ENCODE results near the gene DYRK1A. TPM values are rescaled to one million over a fixed set of nuclear protein-coding genes. Genes with fewer than 3 reads are reported as not detected.

Gene DYRK1A
- polyA plus RNA-seq, 1 donor (not counting 4 experiments of a cell fraction or from before 2014, with no cell fraction given), result 25.3 TPM

- peak; percentile 20 for FAIRE-seq
- dilution Hi-C loops (cut with MboI; ENCODE audit: extremely low pct_ligation_motif_present, low sequenced_read_pairs), result no loop called here
- H3K4me3 ChIP-seq (ENCODE audit: control insufficient read depth in 2 of 3, extremely low read depth in 1 of 3, insufficient read depth in 2 of 3, low read depth in 1 of 3, low read length in 3 of 3), result no peak overlapping the region
- peaks cover 3% of the 10 kb centered on the region for H3K9me1 ChIP-seq (ENCODE audit: control insufficient read depth, extremely low read depth, insufficient read depth, low read length)
- no peaks in the 10 kb centered on the region for H3K9me3 ChIP-seq (ENCODE audit: control insufficient read depth, low read depth, low read length)
- H3K4me2 ChIP-seq (ENCODE audit: control insufficient read depth, extremely low read depth, insufficient read depth, low read depth, low read length), result no peak overlapping the region
- DNase-seq (ENCODE audit: low read depth, low spot score), result no peak
- H2AFZ ChIP-seq (ENCODE audit: control insufficient read depth, low read length), result no peak overlapping the region
- H3K27ac ChIP-seq (ENCODE audit: control insufficient read depth, insufficient read depth, low read length), result no peak overlapping the region
- peaks cover 18% of the 10 kb centered on the region for H4K20me1 ChIP-seq (ENCODE audit: control insufficient read depth, extremely low read depth, insufficient read depth, low read length)
- no peaks in the 10 kb centered on the region for H3K36me3 ChIP-seq (ENCODE audit: control insufficient read depth in 2 of 2, extremely low read depth in 1 of 2, insufficient read depth in 2 of 2, low read length in 2 of 2)
- no peaks in the 10 kb centered on the region for H3K27me3 ChIP-seq (ENCODE audit: control insufficient read depth, extremely low read depth, insufficient read depth, low read length)
- H3K79me2 ChIP-seq (ENCODE audit: control insufficient read depth, insufficient read depth, low read length), result peaks cover 99% of the 10 kb centered on the region
- TF ChIP-seq CTCF (optimal IDR thresholded peaks at IDR 0.05 in 1 of 3, IDR thresholded peaks at IDR 0.05 in 1 of 3, conservative IDR thresholded peaks at IDR 0.05 in 1 of 3; ENCODE audit: extremely low read depth in 1 of 3, insufficient read depth in 2 of 3, low read length in 3 of 3) (no peak), EZH2 (IDR thresholded peaks at IDR 0.05; ENCODE audit: low read length) (no peak)
- H3K9ac ChIP-seq (ENCODE audit: control insufficient read depth, extremely low read depth, insufficient read depth, low read length), result no peak overlapping the region
- H3K4me1 ChIP-seq (ENCODE audit: control insufficient read depth, extremely low read depth, insufficient read depth, low read length), result peaks cover 15% of the 10 kb centered on the region
Observed at GRCh38 chr21:37384416-37384815, 17.8 kb downstream of the DYRK1A start.

- H4K20me1 ChIP-seq (ENCODE audit: control insufficient read depth, extremely low read depth, insufficient read depth, low read length), result peaks cover 15% of the 10 kb centered on the region
Observed at GRCh38 chr21:37385179-37385765, 18.7 kb downstream of the DYRK1A start.

More at GRCh38 chr21:37385179-37385765, 18.7 kb downstream of the DYRK1A start:
- H3K4me1 ChIP-seq (ENCODE audit: control insufficient read depth, extremely low read depth, insufficient read depth, low read length), result peaks cover 8% of the 10 kb centered on the region
- H3K9me1 ChIP-seq (ENCODE audit: control insufficient read depth, extremely low read depth, insufficient read depth, low read length), result peaks cover 4% of the 10 kb centered on the region
- no peaks in the 10 kb centered on the region for H3K27me3 ChIP-seq (ENCODE audit: control insufficient read depth, extremely low read depth, insufficient read depth, low read length)
- H3K4me2 ChIP-seq (ENCODE audit: control insufficient read depth, extremely low read depth, insufficient read depth, low read depth, low read length), result no peak overlapping the region
- FAIRE-seq (peak; percentile 44), DNase-seq (ENCODE audit: low read depth, low spot score) (no peak)
- no peak overlapping the region for H3K9ac ChIP-seq (ENCODE audit: control insufficient read depth, extremely low read depth, insufficient read depth, low read length)
- H3K79me2 ChIP-seq (ENCODE audit: control insufficient read depth, insufficient read depth, low read length), result peaks cover 99% of the 10 kb centered on the region
- no peak overlapping the region for H2AFZ ChIP-seq (ENCODE audit: control insufficient read depth, low read length)
- no peaks in the 10 kb centered on the region for H3K36me3 ChIP-seq (ENCODE audit: control insufficient read depth in 2 of 2, extremely low read depth in 1 of 2, insufficient read depth in 2 of 2, low read length in 2 of 2)
- H3K27ac ChIP-seq (ENCODE audit: control insufficient read depth, insufficient read depth, low read length), result no peak overlapping the region
- H3K4me3 ChIP-seq (ENCODE audit: control insufficient read depth in 2 of 3, extremely low read depth in 1 of 3, insufficient read depth in 2 of 3, low read depth in 1 of 3, low read length in 3 of 3), result no peak overlapping the region
- dilution Hi-C loops (cut with MboI; ENCODE audit: extremely low pct_ligation_motif_present, low sequenced_read_pairs), result no loop called here
- no peaks in the 10 kb centered on the region for H3K9me3 ChIP-seq (ENCODE audit: control insufficient read depth, low read depth, low read length)
- no peak for TF ChIP-seq CTCF (optimal IDR thresholded peaks at IDR 0.05 in 1 of 3, IDR thresholded peaks at IDR 0.05 in 1 of 3, conservative IDR thresholded peaks at IDR 0.05 in 1 of 3; ENCODE audit: extremely low read depth in 1 of 3, insufficient read depth in 2 of 3, low read length in 3 of 3)
- no peak for TF ChIP-seq EZH2 (IDR thresholded peaks at IDR 0.05; ENCODE audit: low read length)
